ENCODE data around the gene KLHL17.
"Not testable (repeated sequence)": the region's sequence is repeated elsewhere in the genome, so short reads cannot be mapped to it uniquely, and the experiment has no call there.

KLHL17 gene

GRCh38 chr1:1001057-1001783, 40.8 kb downstream of the KLHL17 start:
- H3K27me3 Mint-ChIP-seq: peaks cover 94% of the 10 kb centered on the region

GRCh38 chr1:1003618-1004419, 43.4 kb downstream of the KLHL17 start:
- no peak overlapping the region for H3K4me3 Mint-ChIP-seq
- H3K36me3 Mint-ChIP-seq: no peaks in the 10 kb centered on the region
- no peak overlapping the region for H3K27ac Mint-ChIP-seq
- peaks cover 90% of the 10 kb centered on the region for H3K27me3 Mint-ChIP-seq
- H3K9me3 Mint-ChIP-seq: no peaks in the 10 kb centered on the region
- DNase-seq: peak; percentile 15
- H3K4me1 Mint-ChIP-seq: peaks cover 17% of the 10 kb centered on the region
- CTCF ChIA-PET: interaction anchor here (1.0 to 2.1 kb wide), 2 partner anchors 10 to 20 kb away, joined by 3 to 13 read pairs; partner anchors contain the start of gene ISG15

More at GRCh38 chr1:1001057-1001783, 40.8 kb downstream of the KLHL17 start:
- H3K9me3 Mint-ChIP-seq: no peaks in the 10 kb centered on the region
- no peaks in the 10 kb centered on the region for H3K36me3 Mint-ChIP-seq
- no peak for DNase-seq
- H3K27ac Mint-ChIP-seq: no peak overlapping the region
- peak overlapping the region; percentile 51 for H3K4me3 Mint-ChIP-seq
- H3K4me1 Mint-ChIP-seq: peaks cover 17% of the 10 kb centered on the region
- CTCF ChIA-PET: interaction anchor here (0.8 to 2.0 kb wide), 6 partner anchors 9 to 304 kb away, joined by 3 to 12 read pairs (median 4); partner anchors contain the start of gene ISG15

DNA sequence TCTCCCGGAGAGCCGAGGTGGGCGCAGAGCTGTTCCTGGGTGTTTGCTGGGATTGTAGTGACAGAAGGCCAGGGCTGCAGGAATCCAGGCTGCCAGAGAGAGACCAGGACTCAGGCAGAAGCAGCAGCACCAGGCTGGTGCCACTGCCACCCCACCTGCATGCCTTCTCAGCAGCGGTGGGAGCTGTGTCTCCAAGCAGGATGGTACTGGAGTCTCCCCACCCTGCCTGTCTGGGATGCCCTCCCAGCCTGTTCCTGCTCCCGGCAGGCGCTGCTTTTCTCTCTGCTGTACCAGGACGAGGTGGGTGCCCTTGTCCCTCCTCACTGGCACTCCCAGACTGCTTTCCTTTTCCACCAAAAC, 44.0 kb downstream of the KLHL17 start:
- H3K36me3 Mint-ChIP-seq: no peaks in the 10 kb centered on the region
- H3K4me1 Mint-ChIP-seq: peaks cover 17% of the 10 kb centered on the region
- peak; percentile 19 for DNase-seq
- CTCF ChIA-PET: interaction anchor here (0.6 kb wide), 1 partner anchor 24 kb away, joined by 3 read pairs; no protein-coding TSS in a partner anchor
- H3K27ac Mint-ChIP-seq: no peak overlapping the region
- H3K4me3 Mint-ChIP-seq: no peak overlapping the region
- peaks cover 90% of the 10 kb centered on the region for H3K27me3 Mint-ChIP-seq
- no peaks in the 10 kb centered on the region for H3K9me3 Mint-ChIP-seq

DNA sequence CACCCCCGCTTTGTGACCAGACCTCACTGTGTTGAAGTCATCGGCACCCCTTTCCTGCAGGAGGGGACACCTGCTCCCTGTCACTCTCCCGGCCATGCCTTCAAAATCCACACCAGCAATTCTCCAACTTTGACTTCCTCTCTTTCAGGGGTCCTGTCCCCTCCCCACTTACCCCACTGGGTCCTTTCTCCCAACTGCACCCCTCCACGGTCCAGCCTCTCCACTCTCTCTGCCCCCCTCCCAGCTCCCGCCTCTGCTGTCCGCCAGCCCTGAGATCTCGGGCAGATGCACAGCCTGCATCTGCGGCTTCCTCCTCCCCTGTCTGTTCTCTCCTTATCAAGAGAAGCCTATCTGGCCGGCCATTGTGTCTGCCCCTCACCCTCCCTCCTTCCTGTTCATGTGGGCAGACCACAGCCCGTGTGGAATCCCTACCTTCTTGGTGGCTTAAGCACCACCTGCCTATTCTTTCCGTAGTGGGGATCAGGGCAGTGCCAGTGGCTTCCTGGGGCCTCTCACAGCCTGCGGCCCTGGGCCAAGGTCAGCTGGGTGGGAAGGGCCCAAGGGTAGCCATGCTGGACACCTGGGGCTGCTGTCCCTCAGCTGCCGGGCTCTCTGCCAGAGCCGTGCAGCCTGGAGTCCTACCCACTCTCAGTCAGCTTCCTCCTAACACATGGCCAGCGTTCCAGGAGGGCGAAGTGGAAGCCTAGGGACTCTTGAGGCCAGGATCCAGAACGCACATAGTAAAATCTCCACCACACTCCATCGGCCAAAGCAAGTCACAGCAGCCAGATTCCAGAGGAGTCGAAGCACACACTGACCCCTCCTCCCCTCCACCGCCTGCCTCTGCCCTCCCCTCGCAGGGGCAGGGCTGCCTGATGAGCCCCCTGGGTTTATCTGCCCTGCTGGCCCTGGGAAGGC, 44.7 kb downstream of the KLHL17 start:
- peak; percentile 37 for DNase-seq
- Mint-ChIP-seq H3K27ac (no peak overlapping the region), H3K27me3 (peaks cover 89% of the 10 kb centered on the region), H3K4me1 (peaks cover 17% of the 10 kb centered on the region), H3K9me3 (no peaks in the 10 kb centered on the region), H3K4me3 (no peak overlapping the region), H3K36me3 (no peaks in the 10 kb centered on the region)
- CTCF ChIA-PET: interaction anchor here (0.6 to 1.7 kb wide), 2 partner anchors 21 to 25 kb away, joined by 3 to 5 read pairs; no protein-coding TSS in a partner anchor

- Mint-ChIP-seq H3K4me3 (no peak overlapping the region), H3K27ac (no peak overlapping the region), H3K9me3 (no peaks in the 10 kb centered on the region), H3K4me1 (peaks cover 13% of the 10 kb centered on the region), H3K36me3 (no peaks in the 10 kb centered on the region), H3K27me3 (peaks cover 81% of the 10 kb centered on the region)
- peak; percentile 16 for DNase-seq
- CTCF ChIA-PET: interaction anchor here (1.7 kb wide), 1 partner anchor 22 kb away, joined by 5 read pairs; no protein-coding TSS in a partner anchor
Observed at GRCh38 chr1:1005774-1006304, 45.5 kb downstream of the KLHL17 start.

DNA sequence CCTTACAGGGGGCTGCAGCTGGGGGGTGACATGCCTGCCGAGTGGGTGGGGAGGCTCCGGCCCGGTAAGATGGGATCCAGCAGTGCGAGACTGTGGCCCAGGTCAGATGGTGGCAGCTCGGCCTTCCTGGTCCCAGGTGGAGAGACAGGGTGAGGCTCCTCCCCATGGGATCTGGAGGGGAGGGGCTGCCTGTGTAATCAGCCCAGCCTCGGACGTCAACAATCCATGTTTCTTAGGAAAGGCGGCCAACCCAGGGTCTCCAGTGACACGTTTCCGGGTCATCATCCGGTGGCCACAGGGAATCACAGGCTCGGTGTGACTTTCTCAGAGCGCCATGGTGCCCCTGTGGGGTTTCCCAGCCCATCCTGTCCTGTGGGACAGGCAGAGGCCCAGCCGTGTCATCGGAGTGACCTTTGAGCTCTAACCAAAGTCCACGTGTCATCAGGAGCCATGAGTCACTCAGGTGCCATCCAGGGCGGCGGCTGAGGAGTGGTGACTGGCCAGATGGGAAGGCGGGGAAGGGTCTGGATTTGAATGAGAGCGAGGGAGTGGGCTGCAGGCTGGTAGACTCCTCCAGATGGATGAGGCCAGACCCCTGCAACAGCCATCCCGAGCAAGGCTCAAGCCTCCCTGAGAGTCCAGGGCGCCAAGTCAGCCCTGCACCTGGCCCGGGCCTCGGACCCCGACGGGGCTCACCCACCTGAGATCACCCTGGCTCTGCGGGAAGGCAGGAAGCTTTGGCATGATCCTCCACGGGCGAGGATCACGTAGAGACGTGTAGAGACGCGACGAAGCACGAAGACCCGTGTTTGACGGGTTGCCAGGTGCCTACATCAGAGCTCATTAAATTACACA, 46.1 kb downstream of the KLHL17 start:
- peak; percentile 17 for DNase-seq
- no peaks in the 10 kb centered on the region for H3K36me3 Mint-ChIP-seq
- peaks cover 12% of the 10 kb centered on the region for H3K4me1 Mint-ChIP-seq
- H3K9me3 Mint-ChIP-seq: no peaks in the 10 kb centered on the region
- H3K27me3 Mint-ChIP-seq: peaks cover 74% of the 10 kb centered on the region
- H3K27ac Mint-ChIP-seq: no peak overlapping the region
- CTCF ChIA-PET: interaction anchor here (0.8 to 1.7 kb wide), 2 partner anchors 22 to 24 kb away, joined by 5 read pairs; no protein-coding TSS in a partner anchor
- no peak overlapping the region for H3K4me3 Mint-ChIP-seq

DNA sequence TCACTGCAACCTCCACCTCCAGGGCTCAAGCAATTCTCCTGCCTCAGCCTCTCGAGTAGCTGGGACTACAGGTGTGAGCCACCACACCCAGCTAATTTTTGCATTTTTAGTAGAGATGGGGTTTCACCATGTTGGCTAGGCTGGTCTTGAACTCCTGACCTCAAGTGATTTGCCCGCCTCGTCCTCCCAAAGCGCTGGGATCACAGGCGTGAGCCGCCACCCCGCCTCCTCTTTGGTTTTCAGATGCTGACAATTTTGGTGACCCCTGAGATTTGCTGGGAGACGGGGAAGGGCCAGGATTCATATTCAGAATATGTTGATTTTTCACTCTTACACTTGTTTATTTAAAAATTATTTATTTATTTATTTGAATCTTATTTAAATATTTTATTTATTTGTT, 49.7 kb downstream of the KLHL17 start:
- H3K4me3 Mint-ChIP-seq, DNase-seq, CTCF ChIA-PET, H3K9me3 Mint-ChIP-seq, H3K27ac Mint-ChIP-seq: not testable (repeated sequence)
- H3K36me3 Mint-ChIP-seq: peaks cover 15% of the 10 kb centered on the region
- peaks cover 32% of the 10 kb centered on the region for H3K4me1 Mint-ChIP-seq
- H3K27me3 Mint-ChIP-seq: peaks cover 40% of the 10 kb centered on the region

- Mint-ChIP-seq H3K9me3 (no peaks in the 10 kb centered on the region), H3K27me3 (peaks cover 27% of the 10 kb centered on the region), H3K4me3 (no peak overlapping the region), H3K4me1 (peaks cover 33% of the 10 kb centered on the region), H3K36me3 (peaks cover 15% of the 10 kb centered on the region), H3K27ac (peak overlapping the region; percentile 30)
- DNase-seq: no peak
- CTCF ChIA-PET: interaction anchor here (0.8 kb wide), 1 partner anchor 9 kb away, joined by 3 read pairs; no protein-coding TSS in a partner anchor
Observed at GRCh38 chr1:1011396-1011949, 51.1 kb downstream of the KLHL17 start.

- not testable (repeated sequence) for H3K9me3 Mint-ChIP-seq, DNase-seq
- Mint-ChIP-seq H3K27me3 (peaks cover 15% of the 10 kb centered on the region), H3K4me3 (peak overlapping the region; percentile 86), H3K36me3 (peaks cover 22% of the 10 kb centered on the region), H3K27ac (peak overlapping the region; percentile 95), H3K4me1 (peaks cover 40% of the 10 kb centered on the region)
- CTCF ChIA-PET: interaction anchor here (2.1 to 2.9 kb wide), 3 partner anchors 11 to 51 kb away, joined by 8 to 17 read pairs (median 12); no protein-coding TSS in a partner anchor
Observed at GRCh38 chr1:1012736-1013104, 52.3 kb downstream of the KLHL17 start.

- H3K9me3 Mint-ChIP-seq: no peaks in the 10 kb centered on the region
- CTCF ChIA-PET: interaction anchor here (0.6 to 2.9 kb wide), 7 partner anchors 10 to 359 kb away, joined by 3 to 17 read pairs (median 8); no protein-coding TSS in a partner anchor
- H3K27me3 Mint-ChIP-seq: peaks cover 11% of the 10 kb centered on the region
- peaks cover 42% of the 10 kb centered on the region for H3K4me1 Mint-ChIP-seq
- H3K36me3 Mint-ChIP-seq: peaks cover 22% of the 10 kb centered on the region
- H3K4me3 Mint-ChIP-seq: peak within 1 kb of the TSS; percentile 86
- DNase-seq: peak; percentile 95
- peak within 1 kb of the TSS; percentile 95 for H3K27ac Mint-ChIP-seq
Observed at GRCh38 chr1:1013105-1013921, 52.9 kb downstream of the KLHL17 start, which contains the start of gene ISG15. Gene ISG15 (plus strand): TSS chr1:1013497. CDS start chr1:1013574, 77 bp downstream.

- H3K27me3 Mint-ChIP-seq: peaks cover 8% of the 10 kb centered on the region
- peak overlapping the region; percentile 86 for H3K4me3 Mint-ChIP-seq
- H3K27ac Mint-ChIP-seq: peak overlapping the region; percentile 95
- H3K36me3 Mint-ChIP-seq: peaks cover 22% of the 10 kb centered on the region
- no peaks in the 10 kb centered on the region for H3K9me3 Mint-ChIP-seq
- peaks cover 44% of the 10 kb centered on the region for H3K4me1 Mint-ChIP-seq
- CTCF ChIA-PET: interaction anchor here (0.6 to 2.9 kb wide), 7 partner anchors 11 to 358 kb away, joined by 3 to 17 read pairs (median 8); no protein-coding TSS in a partner anchor
- peak; percentile 52 for DNase-seq
Observed at GRCh38 chr1:1013922-1014648, 53.7 kb downstream of the KLHL17 start.

Measured in activated naive CD4-positive, alpha-beta T cell treated with anti-CD3 and anti-CD28 coated beads, Interleukin-2, amount 10 ng/mL, durations not matched to agents 7 days and 5 days (primary cell).